ENCODE measurements around the gene SDC4.

The SDC4 gene

GRCh38 chr20:45323731-45324130 is 24.5 kb downstream of the SDC4 start:
- no peak for DNase-seq
- H3K4me1 Mint-ChIP-seq, result peaks cover 17% of the 10 kb centered on the region
- H3K27me3 Mint-ChIP-seq (ENCODE audit: low read depth, poor library complexity), result peaks cover 4% of the 10 kb centered on the region
- H3K27ac Mint-ChIP-seq, result no peak overlapping the region
- TF ChIP-seq CTCF (IDR thresholded peaks at IDR 0.05), result no peak
- no peak overlapping the region for H3K4me3 Mint-ChIP-seq
- H3K36me3 Mint-ChIP-seq (ENCODE audit: low read depth), result peaks cover 13% of the 10 kb centered on the region
- H3K9me3 Mint-ChIP-seq, result no peaks in the 10 kb centered on the region

- Mint-ChIP-seq H3K4me3 (no peak overlapping the region), H3K4me1 (peaks cover 17% of the 10 kb centered on the region), H3K9me3 (no peaks in the 10 kb centered on the region), H3K36me3 (ENCODE audit: low read depth) (peaks cover 13% of the 10 kb centered on the region), H3K27me3 (ENCODE audit: low read depth, poor library complexity) (peaks cover 8% of the 10 kb centered on the region), H3K27ac (no peak overlapping the region)
- TF ChIP-seq CTCF (IDR thresholded peaks at IDR 0.05), result no peak
- no peak for DNase-seq
These were observed 25.3 kb downstream of the SDC4 start for GRCh38 chr20:45322952-45323383.

- DNase-seq, result no peak
- Mint-ChIP-seq H3K27ac (no peak overlapping the region), H3K4me1 (peaks cover 13% of the 10 kb centered on the region), H3K36me3 (ENCODE audit: low read depth) (peaks cover under 1% of the 10 kb centered on the region), H3K9me3 (no peaks in the 10 kb centered on the region), H3K4me3 (no peak overlapping the region), H3K27me3 (ENCODE audit: low read depth, poor library complexity) (peaks cover 22% of the 10 kb centered on the region)
- no peak for TF ChIP-seq CTCF (IDR thresholded peaks at IDR 0.05)
These were observed 27.2 kb downstream of the SDC4 start for GRCh38 chr20:45320948-45321595.

- Mint-ChIP-seq H3K27ac (no peak overlapping the region), H3K9me3 (no peaks in the 10 kb centered on the region), H3K36me3 (ENCODE audit: low read depth) (no peaks in the 10 kb centered on the region), H3K4me3 (no peak overlapping the region), H3K4me1 (no peaks in the 10 kb centered on the region), H3K27me3 (ENCODE audit: low read depth, poor library complexity) (peaks cover 43% of the 10 kb centered on the region)
- no peak for DNase-seq
- TF ChIP-seq CTCF (IDR thresholded peaks at IDR 0.05), result no peak
These were observed 29.3 kb downstream of the SDC4 start for GRCh38 chr20:45318948-45319347.

GRCh38 chr20:45318386-45318939 is 29.8 kb downstream of the SDC4 start:
- Mint-ChIP-seq H3K27ac (no peak overlapping the region), H3K36me3 (ENCODE audit: low read depth) (no peaks in the 10 kb centered on the region), H3K4me1 (no peaks in the 10 kb centered on the region), H3K4me3 (no peak overlapping the region), H3K27me3 (ENCODE audit: low read depth, poor library complexity) (peaks cover 47% of the 10 kb centered on the region), H3K9me3 (no peaks in the 10 kb centered on the region)
- TF ChIP-seq CTCF (IDR thresholded peaks at IDR 0.05), result no peak
- DNase-seq, result no peak

GRCh38 chr20:45317826-45318225 is 30.4 kb downstream of the SDC4 start:
- Mint-ChIP-seq H3K9me3 (no peaks in the 10 kb centered on the region), H3K27me3 (ENCODE audit: low read depth, poor library complexity) (peaks cover 45% of the 10 kb centered on the region), H3K4me3 (no peak overlapping the region), H3K27ac (no peak overlapping the region), H3K4me1 (no peaks in the 10 kb centered on the region), H3K36me3 (ENCODE audit: low read depth) (no peaks in the 10 kb centered on the region)
- no peak for TF ChIP-seq CTCF (IDR thresholded peaks at IDR 0.05)
- DNase-seq, result no peak

Data from nephron progenitor cell (in vitro differentiated cells).